ENCODE measurements around the gene MALSU1.

DNA sequence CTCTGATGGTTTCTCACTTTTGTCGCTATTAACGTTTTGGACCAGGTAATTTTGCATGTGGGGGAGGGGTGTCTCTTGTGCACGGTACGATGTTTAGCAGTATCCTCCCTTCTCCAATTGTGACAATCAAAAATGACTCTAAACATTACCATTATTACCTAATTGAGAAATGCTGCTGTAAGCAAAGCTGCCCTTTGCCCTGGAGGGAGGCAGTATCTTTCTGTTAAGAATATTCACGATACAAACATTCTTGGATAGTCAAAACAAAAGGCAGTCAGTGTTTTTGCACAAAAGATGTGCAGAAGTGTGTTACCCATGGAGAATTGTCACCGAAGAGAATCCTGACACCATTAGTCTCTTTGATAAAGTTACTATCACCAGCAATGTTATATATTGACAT lies 9.6 kb downstream of the MALSU1 start:
- no peak for TF ChIP-seq POLR2A (IDR thresholded peaks at IDR 0.05)
- TF ChIP-seq, protein P1, sequence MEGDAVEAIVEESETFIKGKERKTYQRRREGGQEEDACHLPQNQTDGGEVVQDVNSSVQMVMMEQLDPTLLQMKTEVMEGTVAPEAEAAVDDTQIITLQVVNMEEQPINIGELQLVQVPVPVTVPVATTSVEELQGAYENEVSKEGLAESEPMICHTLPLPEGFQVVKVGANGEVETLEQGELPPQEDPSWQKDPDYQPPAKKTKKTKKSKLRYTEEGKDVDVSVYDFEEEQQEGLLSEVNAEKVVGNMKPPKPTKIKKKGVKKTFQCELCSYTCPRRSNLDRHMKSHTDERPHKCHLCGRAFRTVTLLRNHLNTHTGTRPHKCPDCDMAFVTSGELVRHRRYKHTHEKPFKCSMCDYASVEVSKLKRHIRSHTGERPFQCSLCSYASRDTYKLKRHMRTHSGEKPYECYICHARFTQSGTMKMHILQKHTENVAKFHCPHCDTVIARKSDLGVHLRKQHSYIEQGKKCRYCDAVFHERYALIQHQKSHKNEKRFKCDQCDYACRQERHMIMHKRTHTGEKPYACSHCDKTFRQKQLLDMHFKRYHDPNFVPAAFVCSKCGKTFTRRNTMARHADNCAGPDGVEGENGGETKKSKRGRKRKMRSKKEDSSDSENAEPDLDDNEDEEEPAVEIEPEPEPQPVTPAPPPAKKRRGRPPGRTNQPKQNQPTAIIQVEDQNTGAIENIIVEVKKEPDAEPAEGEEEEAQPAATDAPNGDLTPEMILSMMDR (IDR thresholded peaks at IDR 0.05) = no peak

All from thyroid gland (tissue), 4 donors.